ENCODE data around the gene NFATC2.

DNA sequence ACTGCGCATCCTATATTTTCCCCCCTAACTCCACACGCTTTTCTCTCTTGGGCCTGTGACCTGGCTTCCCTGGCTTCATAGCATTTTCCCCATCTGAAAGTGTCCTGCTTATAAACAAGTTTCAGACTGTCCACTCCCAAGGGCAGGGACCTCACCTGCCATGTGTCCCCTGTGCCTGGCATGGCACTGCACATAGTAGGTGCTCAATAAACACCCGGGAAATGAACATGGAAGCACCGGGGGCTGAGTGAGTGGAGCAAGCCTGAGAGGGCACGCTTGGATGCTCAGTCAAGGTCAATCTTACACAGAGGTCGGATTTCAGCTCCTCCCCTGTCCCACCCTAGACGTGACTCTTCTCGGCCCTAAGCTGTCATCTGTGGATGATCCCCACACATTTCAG is 96.9 kb downstream of the NFATC2 start:
- TF ChIP-seq, protein P1, sequence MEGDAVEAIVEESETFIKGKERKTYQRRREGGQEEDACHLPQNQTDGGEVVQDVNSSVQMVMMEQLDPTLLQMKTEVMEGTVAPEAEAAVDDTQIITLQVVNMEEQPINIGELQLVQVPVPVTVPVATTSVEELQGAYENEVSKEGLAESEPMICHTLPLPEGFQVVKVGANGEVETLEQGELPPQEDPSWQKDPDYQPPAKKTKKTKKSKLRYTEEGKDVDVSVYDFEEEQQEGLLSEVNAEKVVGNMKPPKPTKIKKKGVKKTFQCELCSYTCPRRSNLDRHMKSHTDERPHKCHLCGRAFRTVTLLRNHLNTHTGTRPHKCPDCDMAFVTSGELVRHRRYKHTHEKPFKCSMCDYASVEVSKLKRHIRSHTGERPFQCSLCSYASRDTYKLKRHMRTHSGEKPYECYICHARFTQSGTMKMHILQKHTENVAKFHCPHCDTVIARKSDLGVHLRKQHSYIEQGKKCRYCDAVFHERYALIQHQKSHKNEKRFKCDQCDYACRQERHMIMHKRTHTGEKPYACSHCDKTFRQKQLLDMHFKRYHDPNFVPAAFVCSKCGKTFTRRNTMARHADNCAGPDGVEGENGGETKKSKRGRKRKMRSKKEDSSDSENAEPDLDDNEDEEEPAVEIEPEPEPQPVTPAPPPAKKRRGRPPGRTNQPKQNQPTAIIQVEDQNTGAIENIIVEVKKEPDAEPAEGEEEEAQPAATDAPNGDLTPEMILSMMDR (IDR thresholded peaks at IDR 0.05; ENCODE audit: insufficient read depth, low read depth, low read length), result no peak
- no peak for TF ChIP-seq EZH2 (IDR thresholded peaks at IDR 0.05; ENCODE audit: insufficient read depth, low read length)

Data from astrocyte (in vitro differentiated cells and primary cell).